Measurements from ENCODE around the gene GPR17.
A peak's percentile ranks its signal among the peaks of the same experiment; 100 is the strongest.

The GPR17 gene

DNA sequence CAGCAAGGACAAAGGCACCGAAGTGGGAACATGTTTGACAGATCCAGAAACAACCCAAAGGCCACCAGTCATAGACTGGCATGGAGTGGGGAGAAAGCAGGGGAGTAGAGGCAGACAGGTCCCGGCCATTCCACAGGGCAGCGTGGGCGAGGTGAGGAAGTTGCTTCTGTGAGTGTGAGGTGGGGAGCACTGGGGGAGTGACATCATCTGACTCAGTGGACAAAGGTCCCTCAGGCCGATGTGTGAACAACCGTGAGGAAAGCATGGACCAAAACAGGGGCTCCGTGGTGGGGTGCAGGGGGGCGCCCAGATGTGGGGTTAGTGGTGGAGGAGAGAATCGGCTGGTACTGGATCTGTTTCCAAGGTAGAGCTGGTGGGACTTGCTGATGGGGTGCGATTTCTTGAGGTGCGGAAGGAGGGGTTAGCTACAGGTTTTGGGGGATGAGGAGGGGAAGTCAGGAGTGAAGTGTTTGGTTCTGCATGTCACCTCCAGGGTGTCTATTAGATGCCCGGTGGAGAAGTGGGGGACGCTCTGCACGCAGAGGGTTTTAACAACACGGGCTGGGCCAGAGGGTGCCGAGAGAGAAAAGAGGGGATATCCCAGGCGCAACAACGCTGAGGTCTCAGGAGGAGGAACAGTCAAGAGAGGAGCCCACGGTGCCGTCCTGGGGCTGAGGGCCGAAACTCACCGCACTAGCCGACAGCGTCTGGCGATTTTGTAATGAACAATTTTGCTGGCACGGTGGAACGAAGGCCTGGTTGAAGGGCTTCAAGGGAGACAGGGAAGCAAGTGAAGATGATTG lies 52.8 kb downstream of the GPR17 start:
- FAIRE-seq = no peak
- no peak for DNase-seq (ENCODE audit: insufficient read length)
- TF ChIP-seq POLR2A (IDR thresholded peaks at IDR 0.05; ENCODE audit: low read depth, low read length) = no peak
- no peak for TF ChIP-seq POLR2AphosphoS5 (IDR thresholded peaks at IDR 0.05; ENCODE audit: low read depth, low read length)
- TF ChIP-seq TAF1 (IDR thresholded peaks at IDR 0.05; ENCODE audit: borderline replicate concordance, low read depth, low read length) = no peak

DNA sequence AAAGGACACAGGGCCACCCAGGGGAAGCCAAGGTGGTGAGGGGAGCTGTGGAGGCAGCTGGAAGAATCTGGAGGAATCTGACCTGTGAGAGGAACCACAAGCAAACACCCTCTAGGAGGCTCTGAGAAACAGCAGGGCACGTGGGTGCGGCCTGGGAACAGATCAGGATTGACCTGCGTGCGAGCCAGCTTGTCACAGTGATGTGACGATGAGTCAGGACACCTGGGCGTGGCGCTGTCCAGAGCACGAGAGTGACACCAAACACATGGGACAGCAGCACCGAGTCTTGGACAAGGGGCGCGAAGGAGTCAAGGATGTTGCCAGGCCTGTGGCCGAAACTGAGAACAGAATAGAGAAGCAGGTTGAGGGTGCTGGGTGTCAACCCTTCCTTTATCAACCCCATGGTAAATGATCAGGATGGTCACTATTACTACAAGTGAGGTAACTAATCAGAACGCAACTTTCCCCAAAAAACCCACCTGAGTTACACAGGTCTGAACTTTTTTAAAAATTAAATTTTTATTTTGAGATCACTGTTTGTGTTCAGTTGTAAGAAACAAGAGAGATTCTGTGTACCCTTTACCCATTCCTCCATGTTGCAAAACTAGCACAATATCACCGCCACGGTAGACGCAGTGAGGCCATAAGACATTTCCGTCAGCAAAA lies 54.7 kb downstream of the GPR17 start:
- FAIRE-seq = no peak
- TF ChIP-seq POLR2AphosphoS5 (IDR thresholded peaks at IDR 0.05; ENCODE audit: low read depth, low read length) = no peak
- no peak for TF ChIP-seq TAF1 (IDR thresholded peaks at IDR 0.05; ENCODE audit: borderline replicate concordance, low read depth, low read length)
- TF ChIP-seq POLR2A (IDR thresholded peaks at IDR 0.05; ENCODE audit: low read depth, low read length) = no peak; the same call in 1 of the 2 replicates
- DNase-seq (ENCODE audit: insufficient read length) = peak; percentile 70

DNA sequence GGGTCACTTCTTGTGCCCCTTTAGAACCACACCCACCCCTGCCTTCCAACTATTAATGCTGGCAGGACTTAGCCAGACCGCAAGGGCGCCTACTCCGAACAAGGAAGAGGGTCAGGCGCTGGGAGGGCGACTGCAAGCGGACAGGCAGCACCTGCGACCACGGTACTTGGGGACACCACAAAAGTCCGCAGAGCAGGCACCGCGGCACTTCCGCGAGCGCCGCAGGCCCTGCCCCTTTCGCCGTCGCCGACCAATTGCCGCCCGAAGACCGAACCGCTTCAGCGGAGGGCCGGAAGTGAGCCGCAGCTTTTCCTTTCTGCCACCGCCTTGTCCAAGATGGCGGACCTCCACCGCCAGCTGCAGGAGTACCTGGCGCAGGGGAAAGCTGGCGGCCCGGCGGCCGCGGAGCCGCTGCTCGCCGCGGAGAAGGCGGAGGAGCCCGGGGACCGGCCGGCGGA lies 55.3 kb downstream of the GPR17 start, which contains the start of gene SFT2D3:
TSS of gene SFT2D3 (plus strand) at position 305 of the 458 bp plus-strand sequence. CDS start at position 337, 32 bp downstream.
- DNase-seq (ENCODE audit: insufficient read length) (peak; percentile 92), FAIRE-seq (peak; percentile 97)
- TF ChIP-seq TAF1 (IDR thresholded peaks at IDR 0.05; ENCODE audit: borderline replicate concordance, low read depth, low read length) (peak; percentile 97), POLR2A (IDR thresholded peaks at IDR 0.05; ENCODE audit: low read depth, low read length) (peak; percentile 99), POLR2AphosphoS5 (IDR thresholded peaks at IDR 0.05; ENCODE audit: low read depth, low read length) (peak; percentile 91)

DNA sequence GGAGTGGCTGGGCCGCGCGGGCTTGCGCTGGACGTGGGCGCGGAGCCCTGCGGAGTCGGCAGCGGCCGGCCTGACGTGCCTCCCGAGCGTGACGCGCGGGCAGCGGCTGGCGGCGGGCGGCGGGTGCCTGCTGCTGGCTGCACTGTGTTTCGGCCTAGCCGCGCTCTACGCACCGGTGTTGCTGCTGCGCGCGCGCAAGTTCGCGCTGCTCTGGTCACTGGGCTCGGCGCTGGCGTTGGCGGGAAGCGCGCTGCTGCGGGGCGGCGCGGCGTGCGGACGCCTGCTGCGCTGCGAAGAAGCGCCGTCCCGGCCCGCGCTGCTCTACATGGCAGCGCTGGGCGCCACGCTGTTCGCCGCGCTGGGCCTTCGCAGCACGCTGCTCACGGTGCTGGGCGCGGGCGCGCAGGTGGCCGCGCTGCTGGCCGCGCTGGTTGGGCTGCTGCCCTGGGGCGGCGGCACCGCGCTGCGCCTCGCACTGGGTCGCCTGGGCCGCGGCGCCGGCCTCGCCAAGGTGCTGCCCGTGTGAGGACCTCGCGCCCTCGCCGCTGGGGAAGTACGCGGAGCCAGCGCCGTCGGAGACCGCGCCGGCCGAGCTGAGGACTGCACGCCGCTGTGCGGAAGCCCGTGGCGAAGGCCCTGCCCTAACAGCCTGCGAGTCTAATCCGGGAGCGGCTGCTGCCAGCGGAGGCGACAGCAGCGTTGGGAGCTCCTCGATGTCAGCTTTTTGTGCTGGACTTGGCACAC lies 55.9 kb downstream of the GPR17 start:
- TF ChIP-seq POLR2AphosphoS5 (IDR thresholded peaks at IDR 0.05; ENCODE audit: low read depth, low read length) (peak; percentile 76), TAF1 (IDR thresholded peaks at IDR 0.05; ENCODE audit: borderline replicate concordance, low read depth, low read length) (no peak), POLR2A (IDR thresholded peaks at IDR 0.05; ENCODE audit: low read depth, low read length) (peak; percentile 42)
- FAIRE-seq (no peak), DNase-seq (ENCODE audit: insufficient read length) (peak; percentile 64)
